K562 (cell line): Measurements from ENCODE around the gene TGDS. TPM values are rescaled to one million over a fixed set of nuclear protein-coding genes. Genes with fewer than 3 reads are reported as not detected.

ENCODE experiments used
- CBFB ChIP-seq: sonication (generic); formaldehyde crosslinking; IDR thresholded peaks from 2 replicates; pipeline ENCODE4 v1.4.0; 2020; ENCODE audit warnings: mild to moderate bottlenecking, missing genetic modification reagents
- CREB5 ChIP-seq: fragments of 250-450 bp; sonication (Bioruptor Pico); IDR thresholded peaks from 2 replicates; pipeline ENCODE4 v1.5.0; 2020; ENCODE audit warnings: mild to moderate bottlenecking
- FOXA3 ChIP-seq, 2 experiments: fragments of 450-650 bp in 1 of 2; sonication (generic) in 1 of 2; formaldehyde crosslinking; IDR thresholded peaks in 1 of 2; conservative IDR thresholded peaks in 1 of 2; 2 replicates each; pipeline versions ENCODE4 v1.4.0 to v1.8.0; 2020 to 2022; ENCODE audit warnings: mild to moderate bottlenecking in 2 of 2, missing genetic modification reagents in 1 of 2
- HBP1 ChIP-seq: fragments of 450-650 bp; formaldehyde crosslinking; IDR thresholded peaks from 2 replicates; pipeline ENCODE4 v1.4.0; 2022; ENCODE audit warnings: missing genetic modification characterization
- HINFP ChIP-seq: fragments of 450-650 bp; conservative IDR thresholded peaks from 2 replicates; pipeline ENCODE4 v1.6.1; 2016; ENCODE audit warnings: missing genetic modification characterization, low read depth, mild to moderate bottlenecking, control low read depth, missing compliant biosample characterization
- HSF4 ChIP-seq: fragments of 250-450 bp; sonication (Bioruptor Pico); IDR thresholded peaks from 2 replicates; pipeline ENCODE4 v2.1.2; 2022; ENCODE audit warnings: mild to moderate bottlenecking, moderate library complexity, borderline replicate concordance
- KDM5B ChIP-seq: fragments of 200-600 bp; sonication (generic); IDR thresholded peaks from 2 replicates; pipeline ENCODE4 v1.6.1; 2012; ENCODE audit warnings: low read depth, mild to moderate bottlenecking, moderate library complexity, low read length, control low read depth, inconsistent platforms; ENCODE audit not compliant: insufficient replicate concordance
- PPARD ChIP-seq: fragments of 250-450 bp; sonication (Bioruptor Pico); IDR thresholded peaks from 2 replicates; pipeline ENCODE4 v1.8.0; 2022; ENCODE audit warnings: inconsistent platforms, mild to moderate bottlenecking, moderate library complexity
- TAF1 ChIP-seq: IDR thresholded peaks from 2 replicates; pipeline ENCODE4 v1.6.1; 2011; ENCODE audit warnings: mild to moderate bottlenecking, low read length, moderate library complexity; ENCODE audit not compliant: insufficient read depth, control insufficient read depth, severe bottlenecking; ENCODE audit errors: extremely low read depth
- TCF7 ChIP-seq: sonication (generic); IDR thresholded peaks from 2 replicates; pipeline ENCODE4 v1.6.1; 2016; ENCODE audit warnings: antibody characterized with exemption, borderline replicate concordance
- THRAP3 ChIP-seq: fragments of 450-650 bp; IDR thresholded peaks from 2 replicates; pipeline ENCODE4 v1.6.1; 2016; ENCODE audit warnings: mild to moderate bottlenecking, inconsistent platforms, borderline replicate concordance
- ZNF584 ChIP-seq: fragments of 200-800 bp; sonication (Bioruptor generic); IDR thresholded peaks from 2 replicates; pipeline ENCODE4 v1.6.1; 2016; ENCODE audit warnings: low read depth, mild to moderate bottlenecking, missing genetic modification characterization, missing compliant biosample characterization
- polyA plus RNA-seq, 8 experiments: library from polyadenylated mRNA; depleted of rRNA in 4 of 8; stranded (reverse) in 5 of 8; unstranded in 3 of 8; fragments of >200 nt; fragmentation: Nextera tagmentation in 2 of 8; fragmentation: Illumina TruSeq in 1 of 8; extraction: Ambion mirVana in 2 of 8; extraction: Trizol in 1 of 8; gene quantifications; 2 replicates each; pipeline versions ENCODE4 v1.2.1 to v1.2.3, GENCODE V29; 2011 to 2014; ENCODE audit warnings: inconsistent platforms in 1 of 8, missing spikeins in 1 of 8
- total RNA-seq, 7 experiments: library from RNA; depleted of rRNA in 6 of 7; stranded (reverse); fragments of >200 nt in 6 of 7; fragmentation: Illumina TruSeq in 2 of 7; extraction: Trizol in 2 of 7; gene quantifications; 2 replicates each; pipeline versions ENCODE4 v1.2.1 to v1.2.3, GENCODE V29; 2011 to 2021; ENCODE audit warnings: low replicate concordance in 1 of 7

The TGDS gene
- total and polyA plus RNA-seq, 9 of the 15 experiments (the other 6 are each of a cell fraction or from before 2014, with no cell fraction given) = 9.9 to 43.7 (median 21.4) TPM

- no peak for TF ChIP-seq HBP1 (CRISPR knock-in tag)
- no peak for TF ChIP-seq HINFP (tag)
- no peak for TF ChIP-seq ZNF584 (CRISPR knock-in tag)
- TF ChIP-seq KDM5B = peak; percentile 62
- no peak for TF ChIP-seq HSF4
- TF ChIP-seq CREB5 (CRISPR knock-in tag) = no peak
- no peak for TF ChIP-seq FOXA3 (CRISPR knock-in tag; conservative IDR thresholded peaks at IDR 0.05 in 1 of 2, IDR thresholded peaks at IDR 0.05 in 1 of 2)
- no peak for TF ChIP-seq THRAP3
- TF ChIP-seq TCF7 = no peak
- TF ChIP-seq PPARD (CRISPR knock-in tag) = no peak
- TF ChIP-seq CBFB = no peak
- TF ChIP-seq TAF1 = no peak
Observed at GRCh38 chr13:94601446-94602431, 5.8 kb upstream of the TGDS start, which contains the start of gene GPR180 (continued).
